ENCODE results near the gene TMUB2. TPM values are rescaled to one million over a fixed set of nuclear protein-coding genes. Genes with fewer than 3 reads are reported as not detected.
A peak's percentile ranks its signal among the peaks of the same experiment; 100 is the strongest.

The TMUB2 gene
- total RNA-seq, 3 donors from 2014 or later (not counting 1 experiment from before 2014, with no cell fraction given), result 40.4 to 48.2 (median 41.0) TPM

- intact Hi-C loops (cut with micrococcal nuclease), result loop anchor here (2.0 to 10.0 kb wide), 2 partner anchors 31 to 287 kb away; partner anchors contain the start of genes GPATCH8 and TMUB2
- peaks cover 40 to 60% of the 10 kb centered on the region in 2 donors for H3K4me1 Mint-ChIP-seq
- Histone ChIP-seq H3K4me3 (ENCODE audit: low read length) (peak overlapping the region; percentile 53), H3K36me3 (ENCODE audit: control insufficient read depth, insufficient read depth, low read length) (peaks cover 34% of the 10 kb centered on the region), H3K27ac (ENCODE audit: low read length) (peak overlapping the region; percentile 72), H3K27me3 (ENCODE audit: control insufficient read depth, insufficient read depth, low read length) (no peaks in the 10 kb centered on the region), H3K9me3 (ENCODE audit: control insufficient read depth, insufficient read depth, low read length) (no peaks in the 10 kb centered on the region), H3K4me1 (ENCODE audit: control insufficient read depth, insufficient read depth, low read length) (peaks cover 60% of the 10 kb centered on the region)
- 6% methylated on average over 10 of the region's 10 CpGs for WGBS (ENCODE audit: insufficient coverage)
- DNase-seq (no peak), ATAC-seq (no peak)
- H3K27me3 Mint-ChIP-seq (ENCODE audit: low read depth in 2 of 2), result no peaks in the 10 kb centered on the region
- no peak for TF ChIP-seq CTCF (IDR thresholded peaks at IDR 0.05)
- H3K27ac Mint-ChIP-seq, result peak overlapping the region; percentile 72 to 77
- H3K36me3 Mint-ChIP-seq, result no peaks in the 10 kb centered on the region
- H3K4me3 Mint-ChIP-seq, result peak overlapping the region; percentile 70
- no peaks in the 10 kb centered on the region for H3K9me3 Mint-ChIP-seq
Measured at GRCh38 chr17:44217738-44218343, 31.1 kb downstream of the TMUB2 start.

- Mint-ChIP-seq H3K27ac (peak overlapping the region; percentile 72 to 77), H3K36me3 (no peaks in the 10 kb centered on the region), H3K4me1 (peaks cover 42 to 55% of the 10 kb centered on the region in 2 donors), H3K4me3 (peak overlapping the region; percentile 70), H3K27me3 (ENCODE audit: low read depth in 2 of 2) (no peaks in the 10 kb centered on the region), H3K9me3 (no peaks in the 10 kb centered on the region)
- H3K9me3 ChIP-seq (ENCODE audit: control insufficient read depth, insufficient read depth, low read length), result no peaks in the 10 kb centered on the region
- peak overlapping the region; percentile 53 for H3K4me3 ChIP-seq (ENCODE audit: low read length)
- TF ChIP-seq CTCF (IDR thresholded peaks at IDR 0.05), result peak; percentile 9
- peaks cover 62% of the 10 kb centered on the region for H3K4me1 ChIP-seq (ENCODE audit: control insufficient read depth, insufficient read depth, low read length)
- peak; percentile 61 to 83 (median 66) for ATAC-seq
- DNase-seq, result peak; percentile 84 to 95
- WGBS (ENCODE audit: insufficient coverage), result under 1% methylated on average over 76 of the region's 89 CpGs
- intact Hi-C loops (cut with micrococcal nuclease), result loop anchor here (2.0 to 10.0 kb wide), 2 partner anchors 32 to 286 kb away; partner anchors contain the start of genes GPATCH8 and TMUB2
- H3K27ac ChIP-seq (ENCODE audit: low read length), result peak overlapping the region; percentile 72
- H3K27me3 ChIP-seq (ENCODE audit: control insufficient read depth, insufficient read depth, low read length), result no peaks in the 10 kb centered on the region
- H3K36me3 ChIP-seq (ENCODE audit: control insufficient read depth, insufficient read depth, low read length), result peaks cover 33% of the 10 kb centered on the region
Measured at GRCh38 chr17:44218344-44219107, 31.8 kb downstream of the TMUB2 start.

GRCh38 chr17:44219108-44219615, 32.4 kb downstream of the TMUB2 start:
- Histone ChIP-seq H3K4me1 (ENCODE audit: control insufficient read depth, insufficient read depth, low read length) (peaks cover 59% of the 10 kb centered on the region), H3K27ac (ENCODE audit: low read length) (no peak overlapping the region), H3K9me3 (ENCODE audit: control insufficient read depth, insufficient read depth, low read length) (no peaks in the 10 kb centered on the region), H3K36me3 (ENCODE audit: control insufficient read depth, insufficient read depth, low read length) (peaks cover 28% of the 10 kb centered on the region), H3K27me3 (ENCODE audit: control insufficient read depth, insufficient read depth, low read length) (no peaks in the 10 kb centered on the region), H3K4me3 (ENCODE audit: low read length) (no peak overlapping the region)
- under 1% methylated on average over 73 of the region's 73 CpGs for WGBS (ENCODE audit: insufficient coverage)
- peak overlapping the region; percentile 52 for H3K4me3 Mint-ChIP-seq
- DNase-seq (peak; percentile 75 to 89), ATAC-seq (peak; percentile 59 to 77 (median 60))
- H3K4me1 Mint-ChIP-seq, result peaks cover 36 to 49% of the 10 kb centered on the region in 2 donors
- H3K27me3 Mint-ChIP-seq (ENCODE audit: low read depth in 2 of 2), result no peaks in the 10 kb centered on the region
- H3K27ac Mint-ChIP-seq, result no peak overlapping the region
- no peaks in the 10 kb centered on the region for H3K36me3 Mint-ChIP-seq
- intact Hi-C loops (cut with micrococcal nuclease), result loop anchor here (2.0 to 10.0 kb wide), 2 partner anchors 32 to 286 kb away; partner anchors contain the start of genes GPATCH8 and TMUB2
- H3K9me3 Mint-ChIP-seq, result no peaks in the 10 kb centered on the region
- TF ChIP-seq CTCF (IDR thresholded peaks at IDR 0.05), result no peak

Data from natural killer cell (primary cell).